Neuronal stem cell (in vitro differentiated cells): ENCODE results near the gene NUDCD3.

ENCODE experiments used
- DNase-seq: peaks from one replicate; pipeline ENCODE4 v3.0.0-alpha.2; 2013; ENCODE audit warnings: low spot score
- H2AFZ ChIP-seq: one replicate; pipeline ENCODE4 v1.6.1; 2013; ENCODE audit warnings: mild to moderate bottlenecking, low read length, inconsistent platforms
- H2AK5ac ChIP-seq: 2 replicates; pipeline ENCODE4 v1.6.1; 2013; ENCODE audit warnings: low read depth, mild to moderate bottlenecking, inconsistent platforms, low read length, moderate library complexity, mixed read lengths
- H2BK120ac ChIP-seq: 2 replicates; pipeline ENCODE4 v1.6.1; 2013; ENCODE audit warnings: low read depth, mild to moderate bottlenecking, inconsistent platforms, low read length, moderate library complexity, mixed read lengths
- H2BK12ac ChIP-seq: one replicate; pipeline ENCODE4 v1.6.1; 2013; ENCODE audit warnings: low read length, inconsistent platforms
- H2BK15ac ChIP-seq: 2 replicates; pipeline ENCODE4 v1.6.1; 2013; ENCODE audit warnings: mild to moderate bottlenecking, low read length, inconsistent platforms, mixed read lengths
- H2BK5ac ChIP-seq: one replicate; pipeline ENCODE4 v1.6.1; 2013; ENCODE audit warnings: inconsistent platforms, mild to moderate bottlenecking, low read length, moderate library complexity
- H3K14ac ChIP-seq: one replicate; pipeline ENCODE4 v1.6.1; 2013; ENCODE audit warnings: low read length, inconsistent platforms
- H3K18ac ChIP-seq: 2 replicates; pipeline ENCODE4 v1.6.1; 2013; ENCODE audit warnings: low read length, inconsistent platforms
- H3K23ac ChIP-seq: 2 replicates; pipeline ENCODE4 v1.6.1; 2013; ENCODE audit warnings: low read depth, mild to moderate bottlenecking, mixed read lengths, low read length, inconsistent platforms; ENCODE audit not compliant: poor library complexity
- H3K27ac ChIP-seq: replicated peaks from 3 replicates; pipeline ENCODE4 v1.5.1; 2013; ENCODE audit warnings: low read length, inconsistent platforms
- H3K27me3 ChIP-seq, 3 experiments: 2 replicates each; pipeline ENCODE4 v1.6.1; 2013; ENCODE audit warnings: low read length in 3 of 3, mild to moderate bottlenecking in 2 of 3, inconsistent platforms in 1 of 3, low read depth in 1 of 3, mixed read lengths in 1 of 3, moderate library complexity in 1 of 3; ENCODE audit not compliant: control insufficient read depth in 3 of 3, insufficient read depth in 3 of 3
- H3K36me3 ChIP-seq, 2 donors: replicated peaks in 1 of 2; 2 replicates each; pipeline ENCODE4 v1.6.1; 2013; ENCODE audit warnings: low read length in 2 of 2; ENCODE audit not compliant: control insufficient read depth in 2 of 2, insufficient read depth in 2 of 2
- H3K4ac ChIP-seq: 2 replicates; pipeline ENCODE4 v1.6.1; 2013; ENCODE audit warnings: inconsistent platforms, mild to moderate bottlenecking, low read length, moderate library complexity
- H3K4me1 ChIP-seq, 2 donors: 1 replicate in 1 of 2; 2 replicates in 1 of 2; pipeline ENCODE4 v1.6.1; 2013; ENCODE audit warnings: low read length in 2 of 2, low read depth in 1 of 2; ENCODE audit not compliant: control insufficient read depth in 2 of 2, insufficient read depth in 1 of 2
- H3K4me2 ChIP-seq: one replicate; pipeline ENCODE4 v1.6.1; 2013; ENCODE audit warnings: mild to moderate bottlenecking, low read length, inconsistent platforms; ENCODE audit not compliant: insufficient read depth, poor library complexity, severe bottlenecking
- H3K4me3 ChIP-seq, 2 donors: 2 replicates each; pipeline ENCODE4 v1.5.1; 2013; ENCODE audit warnings: low read length in 2 of 2, mild to moderate bottlenecking in 2 of 2, inconsistent platforms in 1 of 2, moderate library complexity in 1 of 2
- H3K79me1 ChIP-seq: one replicate; pipeline ENCODE4 v1.6.1; 2013; ENCODE audit warnings: low read depth, mild to moderate bottlenecking, inconsistent platforms, low read length, moderate library complexity
- H3K9ac ChIP-seq: one replicate; pipeline ENCODE4 v1.6.1; 2013; ENCODE audit warnings: mild to moderate bottlenecking, low read depth, low read length, inconsistent platforms; ENCODE audit not compliant: poor library complexity
- H3K9me3 ChIP-seq, 2 donors: replicated peaks in 1 of 2; 2 replicates each; pipeline versions ENCODE3 to v1.6.1; 2013; ENCODE audit warnings: low read length in 2 of 2, mild to moderate bottlenecking in 2 of 2, inconsistent platforms in 1 of 2, low read depth in 1 of 2, mixed read lengths in 1 of 2, moderate library complexity in 1 of 2; ENCODE audit not compliant: control insufficient read depth in 2 of 2, insufficient read depth in 1 of 2
- H4K8ac ChIP-seq: one replicate; pipeline ENCODE4 v1.6.1; 2013; ENCODE audit warnings: low read depth, mild to moderate bottlenecking, inconsistent platforms, low read length, moderate library complexity
- H4K91ac ChIP-seq: one replicate; pipeline ENCODE4 v1.6.1; 2013; ENCODE audit warnings: low read length, low read depth, mild to moderate bottlenecking, inconsistent platforms; ENCODE audit not compliant: poor library complexity
- WGBS, 2 donors: extraction: QIAGEN DNeasy Blood & Tissue Kit; methylation state at CpG; one replicate each; pipeline ENCODE4 v1.1.7; 2013; ENCODE audit warnings: missing lambda C conversion rate in 2 of 2, mixed read lengths in 1 of 2; ENCODE audit not compliant: insufficient read length in 2 of 2, insufficient replicate concordance in 1 of 2; ENCODE audit errors: extremely low coverage in 2 of 2; 5-methylcytosine and 5-hydroxymethylcytosine counted together

NUDCD3 gene

DNA sequence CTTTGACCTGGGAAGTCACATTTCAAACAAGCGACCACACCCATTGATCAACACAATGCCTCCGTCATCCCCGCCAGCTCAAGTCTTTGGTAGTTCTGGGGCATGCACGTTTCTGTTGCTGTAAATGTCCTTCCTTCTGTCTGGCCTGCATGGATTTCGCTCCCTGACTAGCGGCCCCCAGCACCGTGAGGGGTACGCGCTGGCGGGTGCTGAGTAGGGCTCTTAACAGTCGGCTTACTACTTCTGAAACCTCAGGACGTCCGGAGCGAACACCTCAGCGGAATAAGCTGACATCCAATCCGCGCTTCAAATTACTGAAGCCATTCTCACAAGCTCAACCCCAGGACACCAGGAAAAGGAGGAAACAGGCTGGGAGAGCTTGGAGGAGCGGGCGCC lies 505 bp downstream of the NUDCD3 start:
- no peak overlapping the region for H2AK5ac ChIP-seq
- no peak overlapping the region for H4K8ac ChIP-seq
- no peak overlapping the region for H3K4ac ChIP-seq
- H2BK15ac ChIP-seq, result no peak overlapping the region
- peaks cover 0 to under 1% of the 10 kb centered on the region in 2 donors for H3K9me3 ChIP-seq
- peak overlapping the region; percentile 96 for H3K23ac ChIP-seq
- no peaks in the 10 kb centered on the region for H3K27me3 ChIP-seq
- H3K27ac ChIP-seq, result peak overlapping the region; percentile 99
- no peak overlapping the region for H2BK12ac ChIP-seq
- peaks cover 10% of the 10 kb centered on the region for H3K79me1 ChIP-seq
- peak overlapping the region; percentile 47 for H3K14ac ChIP-seq
- peaks cover 5 to 6% of the 10 kb centered on the region in 2 donors for H3K4me1 ChIP-seq
- peak overlapping the region; percentile 83 for H2BK5ac ChIP-seq
- WGBS, 2 donors, result no CpG with 5 or more reads among the region's 19 CpGs
- peaks cover 7 to 35% of the 10 kb centered on the region in 2 donors for H3K36me3 ChIP-seq
- H3K4me3 ChIP-seq, result peak overlapping the region; percentile 93 to 97
- peak overlapping the region; percentile 97 for H3K9ac ChIP-seq
- peak overlapping the region; percentile 98 for H2AFZ ChIP-seq
- no peak overlapping the region for H2BK120ac ChIP-seq
- no peak for DNase-seq
- H3K18ac ChIP-seq, result peak overlapping the region; percentile 94
- H4K91ac ChIP-seq, result peak overlapping the region; percentile 78
- peak overlapping the region; percentile 83 for H3K4me2 ChIP-seq

DNA sequence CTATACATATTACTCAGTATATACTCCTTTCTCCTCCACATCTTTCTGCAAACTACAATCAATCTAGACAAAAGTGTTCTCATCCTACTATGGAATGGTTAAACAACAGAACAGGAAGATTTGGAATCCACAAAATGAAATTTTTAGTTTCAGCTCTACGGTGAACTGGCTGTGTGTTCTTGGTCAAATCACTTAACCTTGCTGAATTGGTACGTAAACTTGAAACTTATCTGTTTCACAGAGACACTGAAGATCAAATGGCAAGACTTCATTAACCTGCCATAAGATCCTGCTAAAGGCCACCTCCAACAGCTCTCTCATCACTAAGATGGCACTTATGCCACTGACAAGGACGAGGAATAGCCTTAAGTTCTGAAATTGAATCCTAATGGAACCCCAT lies 1.5 kb downstream of the NUDCD3 start:
- Histone ChIP-seq H3K79me1 (peaks cover 10% of the 10 kb centered on the region), H2BK5ac (no peak overlapping the region), H3K4me2 (no peak overlapping the region), H2BK15ac (no peak overlapping the region), H3K9me3 (peaks cover under 1 to 10% of the 10 kb centered on the region in 2 donors), H2BK12ac (no peak overlapping the region), H3K23ac (no peak overlapping the region), H3K4me3 (peak overlapping the region in 1 of 2 donors; percentile 93), H2AFZ (no peak overlapping the region), H4K91ac (no peak overlapping the region), H2AK5ac (no peak overlapping the region), H3K18ac (no peak overlapping the region), H3K27ac (no peak overlapping the region), H3K4me1 (peaks cover 5 to 6% of the 10 kb centered on the region in 2 donors), H4K8ac (no peak overlapping the region), H2BK120ac (no peak overlapping the region), H3K36me3 (peaks cover 17 to 45% of the 10 kb centered on the region in 2 donors), H3K4ac (no peak overlapping the region), H3K9ac (no peak overlapping the region), H3K14ac (no peak overlapping the region), H3K27me3 (no peaks in the 10 kb centered on the region)
- no peak for DNase-seq
- WGBS, 2 donors, result no CpG with 5 or more reads among the region's 3 CpGs

DNA sequence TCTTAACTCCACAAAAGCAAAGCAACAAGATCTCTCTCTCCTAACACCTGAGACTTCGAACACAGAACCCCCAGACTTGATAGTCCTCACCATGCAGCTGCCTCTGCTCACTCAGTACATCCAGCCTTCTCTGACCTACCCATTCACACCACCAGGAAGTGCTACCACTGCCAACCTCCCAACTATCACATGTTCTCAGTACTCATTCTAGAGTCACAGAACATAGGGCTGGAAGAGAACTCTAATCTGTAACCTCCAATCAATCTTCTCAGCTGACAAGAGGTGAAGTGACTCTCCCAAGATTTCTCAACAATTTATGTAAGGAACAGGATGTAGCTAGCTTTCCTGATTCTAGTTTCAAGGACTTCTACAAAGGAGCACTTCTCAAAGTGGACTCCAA lies 3.8 kb downstream of the NUDCD3 start:
- Histone ChIP-seq H2BK12ac (no peak overlapping the region), H3K4me2 (no peak overlapping the region), H2BK15ac (no peak overlapping the region), H2BK120ac (no peak overlapping the region), H3K14ac (no peak overlapping the region), H2BK5ac (no peak overlapping the region), H3K4me3 (no peak overlapping the region), H3K4ac (no peak overlapping the region), H3K27ac (no peak overlapping the region), H3K18ac (no peak overlapping the region), H4K91ac (no peak overlapping the region), H4K8ac (no peak overlapping the region), H3K4me1 (peaks cover 5 to 6% of the 10 kb centered on the region in 2 donors), H3K36me3 (peaks cover 22 to 68% of the 10 kb centered on the region in 2 donors), H3K79me1 (peaks cover 10% of the 10 kb centered on the region), H3K9ac (no peak overlapping the region), H2AK5ac (no peak overlapping the region), H2AFZ (no peak overlapping the region), H3K27me3 (no peaks in the 10 kb centered on the region), H3K23ac (no peak overlapping the region), H3K9me3 (peaks cover 2 to 28% of the 10 kb centered on the region in 2 donors)
- DNase-seq, result no peak
- WGBS, 2 donors, result no CpG with 5 or more reads among the region's 1 CpG

DNA sequence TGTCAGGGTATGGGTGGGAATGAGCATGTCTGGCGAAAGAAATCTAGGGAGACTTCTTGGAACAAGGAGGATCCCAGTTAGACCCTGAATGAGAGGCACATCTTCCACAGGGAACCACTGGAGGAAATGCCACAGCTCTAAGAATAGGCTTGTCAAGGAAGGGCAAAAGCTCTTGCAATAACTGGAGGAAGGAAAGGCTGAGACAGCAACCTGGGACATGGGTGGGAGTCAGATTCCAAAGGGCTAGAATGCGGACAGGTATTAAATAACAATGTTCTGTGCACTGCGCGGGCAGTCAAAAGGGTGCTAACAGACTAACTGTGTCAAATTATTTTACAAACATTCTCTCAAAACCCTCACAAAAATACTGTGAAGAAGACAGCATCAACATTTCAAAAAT lies 4.5 kb downstream of the NUDCD3 start:
- Histone ChIP-seq H2AFZ (no peak overlapping the region), H3K9me3 (peaks cover 2 to 28% of the 10 kb centered on the region in 2 donors), H3K4me3 (no peak overlapping the region), H3K27ac (no peak overlapping the region), H3K36me3 (peaks cover 26 to 75% of the 10 kb centered on the region in 2 donors), H3K4me2 (no peak overlapping the region), H3K9ac (no peak overlapping the region), H2BK12ac (no peak overlapping the region), H3K4me1 (peaks cover 5 to 6% of the 10 kb centered on the region in 2 donors), H3K4ac (no peak overlapping the region), H2BK5ac (no peak overlapping the region), H2AK5ac (no peak overlapping the region), H2BK120ac (no peak overlapping the region), H3K23ac (no peak overlapping the region), H3K14ac (no peak overlapping the region), H4K91ac (no peak overlapping the region), H4K8ac (no peak overlapping the region), H3K27me3 (no peaks in the 10 kb centered on the region), H2BK15ac (no peak overlapping the region), H3K79me1 (peaks cover 10% of the 10 kb centered on the region), H3K18ac (no peak overlapping the region)
- no peak for DNase-seq
- WGBS, 2 donors, result no CpG with 5 or more reads among the region's 4 CpGs
